Stimulated activated naive CD4-positive, alpha-beta T cell treated with Interleukin-2 at 50 U/mL for 16 hours (primary cell): ENCODE measurements around the gene SULT4A1.

Source experiments
- DNase-seq: peaks from one replicate; lab custom pipeline; 2025; lab: John Stamatoyannopoulos, UW

Gene SULT4A1

GRCh38 chr22:43802897-43803495 is 59.3 kb downstream of the SULT4A1 start:
- DNase-seq: no peak

- DNase-seq: no peak
Measured at GRCh38 chr22:43800970-43801369, 61.3 kb downstream of the SULT4A1 start.

GRCh38 chr22:43798492-43798891 is 63.8 kb downstream of the SULT4A1 start:
- no peak for DNase-seq

DNA sequence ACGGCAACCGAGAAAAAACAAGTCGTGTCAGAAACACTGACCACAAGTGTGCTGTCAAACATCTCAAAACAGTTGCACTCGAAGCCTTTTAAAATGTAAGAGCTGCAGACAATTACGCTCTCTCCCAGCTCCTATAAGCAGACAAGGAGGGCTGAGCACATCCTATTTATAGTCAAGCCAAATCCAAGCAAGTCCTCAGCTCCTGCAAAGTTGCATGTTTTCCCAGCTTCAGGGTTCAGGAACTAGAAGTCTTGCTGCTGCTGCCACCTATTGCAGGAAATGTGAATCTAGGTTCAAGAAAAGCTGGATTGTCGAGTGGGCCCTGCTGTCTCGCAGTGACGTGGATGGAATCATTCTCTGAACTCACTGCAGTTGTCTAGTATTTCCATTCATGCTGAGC is 65.7 kb downstream of the SULT4A1 start:
- no peak for DNase-seq

- DNase-seq: no peak
Measured at GRCh38 chr22:43795320-43795719, 67.0 kb downstream of the SULT4A1 start.

DNA sequence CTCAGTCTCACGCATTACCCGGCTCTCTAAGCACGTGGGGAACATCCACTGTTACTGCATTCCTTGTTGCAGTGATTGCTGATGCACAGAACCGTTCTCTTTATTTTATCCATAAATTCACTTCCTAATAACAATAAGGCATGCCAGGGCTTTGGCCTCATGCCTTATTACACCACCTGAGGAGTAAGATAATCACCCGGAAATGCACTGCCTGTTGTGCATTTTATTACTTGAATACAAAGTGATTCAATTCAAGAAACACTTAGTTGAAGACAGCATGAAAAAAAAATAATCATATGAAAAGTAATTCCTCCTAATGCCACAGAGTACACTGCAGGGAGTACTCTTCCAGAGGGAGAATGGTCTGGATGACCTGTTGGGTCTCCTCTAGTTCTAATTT is 69.4 kb downstream of the SULT4A1 start:
- DNase-seq: no peak

GRCh38 chr22:43789452-43789851 is 72.9 kb downstream of the SULT4A1 start:
- no peak for DNase-seq

GRCh38 chr22:43783777-43784176 is 78.5 kb downstream of the SULT4A1 start:
- DNase-seq: no peak

DNA sequence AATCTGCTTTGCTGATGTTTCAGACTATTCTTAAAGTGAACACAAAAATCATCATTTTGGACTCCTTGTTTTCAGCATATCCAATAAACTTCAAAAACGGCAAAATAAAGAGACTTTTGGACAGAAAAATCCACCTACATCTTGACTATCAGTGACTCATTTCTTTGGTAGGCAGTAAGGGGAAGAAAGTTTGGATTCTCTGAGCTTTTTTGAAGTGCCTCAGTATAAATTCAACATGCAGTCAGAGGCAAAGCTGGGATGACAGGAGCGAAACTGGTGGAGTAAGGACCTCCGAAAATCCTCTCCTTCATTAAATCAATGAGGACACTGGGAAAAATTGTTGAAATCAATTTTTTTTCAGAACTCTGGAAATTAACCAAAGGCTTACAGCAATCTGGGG is 79.9 kb downstream of the SULT4A1 start:
- no peak for DNase-seq

- no peak for DNase-seq
Measured at GRCh38 chr22:43777286-43777685, 85.0 kb downstream of the SULT4A1 start.

DNA sequence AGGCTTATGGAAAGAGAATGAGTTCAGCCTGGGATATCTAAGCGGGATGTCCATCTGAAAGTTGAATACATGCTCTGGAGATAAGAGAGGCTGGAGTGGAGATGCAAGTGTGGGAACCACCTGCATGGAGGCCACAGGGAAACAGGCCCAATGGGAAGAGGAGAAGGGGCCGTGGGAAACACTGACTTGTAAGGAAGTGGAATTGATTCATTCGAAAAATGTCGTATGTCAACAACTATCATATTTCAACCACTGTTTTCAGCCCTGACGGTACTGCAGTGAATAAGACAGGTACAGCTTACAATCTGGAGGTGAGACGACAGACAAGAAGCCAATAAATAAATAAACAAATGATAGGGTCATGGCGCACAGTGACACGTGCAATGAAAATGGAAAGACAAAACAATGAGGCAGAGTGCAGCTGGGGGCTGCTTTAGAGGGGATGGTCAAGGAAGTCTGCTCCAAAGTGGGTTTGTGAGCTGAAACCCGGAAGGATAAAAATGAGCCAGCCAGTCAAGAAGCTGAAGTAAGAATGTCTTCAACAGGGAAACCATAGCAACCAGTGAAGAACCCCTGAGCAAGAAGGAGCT is 86.1 kb downstream of the SULT4A1 start:
- no peak for DNase-seq
